Upper lobe of left lung (tissue), 4 donors: ENCODE results near the gene ANAPC16.

Experiments
- CTCF ChIP-seq, 6 experiments: fragments of 450-650 bp in 4 of 6; fragments of 200-600 bp in 2 of 6; sonication (generic) in 2 of 6; IDR thresholded peaks; one replicate each; pipeline ENCODE4 v1.5.1; 2016 to 2019; ENCODE audit warnings: antibody characterized with exemption in 6 of 6
- EP300 ChIP-seq, 4 donors: sonication (generic); formaldehyde crosslinking; IDR thresholded peaks; one replicate each; pipeline ENCODE4 v1.5.1; 2017; ENCODE audit warnings: antibody characterized with exemption in 4 of 4, control low read depth in 2 of 4
- POLR2A ChIP-seq, 4 donors: fragments of 450-650 bp; IDR thresholded peaks; one replicate each; pipeline ENCODE4 v1.5.1; 2016 to 2017; ENCODE audit warnings: antibody characterized with exemption in 4 of 4, mild to moderate bottlenecking in 2 of 4
- POLR2AphosphoS5 ChIP-seq, 2 donors: sonication (generic); formaldehyde crosslinking; IDR thresholded peaks; one replicate each; pipeline ENCODE4 v1.5.1; 2017; ENCODE audit warnings: antibody characterized with exemption in 2 of 2

GRCh38 chr10:72257051-72257892 lies 41.5 kb downstream of the ANAPC16 start:
- peak in 1 of 2 donors; percentile 33 for TF ChIP-seq POLR2AphosphoS5 (IDR thresholded peaks at IDR 0.05)
- no peak for TF ChIP-seq CTCF (IDR thresholded peaks at IDR 0.05)
- TF ChIP-seq EP300 (IDR thresholded peaks at IDR 0.05): no peak
- no peak for TF ChIP-seq POLR2A (IDR thresholded peaks at IDR 0.05)
